B cell (primary cell): ENCODE measurements around the gene SLC17A1. TPM values are rescaled to one million over a fixed set of nuclear protein-coding genes. Genes with fewer than 3 reads are reported as not detected.

Experiments
- ATAC-seq: fragments of 200-7000 bp; cut with Tn5 transposase; one replicate; pipeline ENCODE4 v1.10.0; 2021; ENCODE audit warnings: low read depth, mild to moderate bottlenecking, moderate number of reproducible peaks, moderate library complexity
- CTCF ChIA-PET: fragments of 350-600 bp; sonication (Branson Sonifier 250); formaldehyde crosslinking; loops from one replicate; lab custom pipeline; 2021; ENCODE audit warnings: antibody characterized with exemption, inconsistent platforms; lab: Charles Lee
- POLR2A ChIA-PET: fragments of 350-600 bp; sonication (Branson Sonifier 250); formaldehyde crosslinking; loops from one replicate; lab custom pipeline; 2021; ENCODE audit warnings: antibody characterized with exemption; lab: Charles Lee
- DNase-seq: peaks from one replicate; pipeline ENCODE4 v3.0.0; 2013
- H2AFZ ChIP-seq: 2 replicates; pipeline ENCODE4 v1.6.1; 2012; ENCODE audit warnings: mild to moderate bottlenecking, low read depth, low read length; ENCODE audit not compliant: insufficient read depth, poor library complexity, severe bottlenecking
- H3K27ac ChIP-seq, 2 donors: 1 replicate in 1 of 2; 2 replicates in 1 of 2; pipeline ENCODE4 v1.5.1; 2012 to 2013; ENCODE audit warnings: low read length in 2 of 2, mild to moderate bottlenecking in 2 of 2, moderate library complexity in 1 of 2
- H3K27me3 ChIP-seq, 4 experiments: fragments of 200-600 bp in 1 of 4; sonication (generic) in 1 of 4; replicated peaks in 1 of 4; 1 replicate in 2 of 4; 2 replicates in 2 of 4; pipeline versions ENCODE4 v1.6.1 to v1.7.0; 2013 to 2016; ENCODE audit warnings: low read length in 3 of 4, mild to moderate bottlenecking in 2 of 4, mixed read lengths in 1 of 4, moderate library complexity in 1 of 4; ENCODE audit not compliant: insufficient read depth in 4 of 4, control insufficient read depth in 3 of 4; ENCODE audit errors: control extremely low read depth in 1 of 4
- H3K36me3 ChIP-seq, 2 experiments: replicated peaks in 1 of 2; 1 replicate in 1 of 2; 2 replicates in 1 of 2; pipeline versions ENCODE4 v1.6.1 to v1.7.1; 2013; ENCODE audit warnings: low read length in 1 of 2; ENCODE audit not compliant: insufficient read depth in 2 of 2, control insufficient read depth in 1 of 2; ENCODE audit errors: control extremely low read depth in 1 of 2, extremely low read depth in 1 of 2
- H3K4me1 ChIP-seq, 2 donors: fragments of 200-600 bp in 1 of 2; sonication (generic) in 1 of 2; 1 replicate in 1 of 2; 2 replicates in 1 of 2; pipeline versions ENCODE4 v1.5.1 to v1.6.1; 2013 to 2017; ENCODE audit warnings: low read length in 2 of 2; ENCODE audit not compliant: control insufficient read depth in 2 of 2, insufficient read depth in 2 of 2
- H3K4me2 ChIP-seq: replicated peaks from 2 replicates; pipeline ENCODE3; 2012; ENCODE audit warnings: mild to moderate bottlenecking, low read depth, low read length; ENCODE audit not compliant: poor library complexity, severe bottlenecking
- H3K4me3 ChIP-seq, 5 experiments: fragments of 200-600 bp in 1 of 5; sonication (generic) in 1 of 5; 1 replicate in 3 of 5; 2 replicates in 2 of 5; pipeline versions ENCODE4 v1.5.1 to v1.7.0; 2011 to 2016; ENCODE audit warnings: low read length in 4 of 5, mild to moderate bottlenecking in 4 of 5, low read depth in 2 of 5, control low read depth in 1 of 5, moderate library complexity in 1 of 5; ENCODE audit not compliant: insufficient read depth in 1 of 5; ENCODE audit errors: control extremely low read depth in 1 of 5, extremely low read depth in 1 of 5
- H3K79me2 ChIP-seq: fragments of 200-600 bp; sonication (generic); one replicate; pipeline ENCODE4 v1.6.0; 2016; ENCODE audit warnings: low read length; ENCODE audit not compliant: control insufficient read depth, insufficient read depth
- H3K9ac ChIP-seq: fragments of 200-600 bp; sonication (generic); 2 replicates; pipeline ENCODE4 v1.6.1; 2017; ENCODE audit warnings: mild to moderate bottlenecking, low read length, moderate library complexity
- H3K9me3 ChIP-seq, 3 donors: one replicate each; pipeline versions ENCODE4 v1.6.1 to v1.7.1; 2013; ENCODE audit warnings: low read length in 2 of 3; ENCODE audit not compliant: control insufficient read depth in 2 of 3, insufficient read depth in 1 of 3; ENCODE audit errors: control extremely low read depth in 1 of 3
- H4K20me1 ChIP-seq: 2 replicates; pipeline ENCODE4 v1.6.0; 2012; ENCODE audit warnings: mild to moderate bottlenecking, low read length; ENCODE audit not compliant: insufficient read depth, control insufficient read depth, poor library complexity, severe bottlenecking
- H3K27ac Mint-ChIP-seq: one replicate; pipeline ENCODE4 v1.8.0; 2021; ENCODE audit warnings: mixed read lengths
- H3K27me3 Mint-ChIP-seq: one replicate; pipeline ENCODE4 v1.8.0; 2021; ENCODE audit warnings: mixed read lengths
- H3K4me1 Mint-ChIP-seq: one replicate; pipeline ENCODE4 v1.8.0; 2021; ENCODE audit warnings: mixed read lengths
- H3K4me3 Mint-ChIP-seq: one replicate; pipeline ENCODE4 v1.8.0; 2021; ENCODE audit warnings: mixed read lengths
- H3K9me3 Mint-ChIP-seq: one replicate; pipeline ENCODE4 v1.8.0; 2022; ENCODE audit warnings: mixed read lengths; ENCODE audit not compliant: insufficient read depth
- EZH2 ChIP-seq: IDR thresholded peaks from 2 replicates; pipeline ENCODE4 v1.6.1; 2012; ENCODE audit warnings: borderline replicate concordance, low read depth, mild to moderate bottlenecking, moderate library complexity, low read length; ENCODE audit not compliant: insufficient read depth, poor library complexity, severe bottlenecking
- WGBS: methylation state at CpG from one replicate; pipeline ENCODE4 v1.1.5; 2013; ENCODE audit warnings: missing lambda C conversion rate; ENCODE audit not compliant: insufficient coverage; 5-methylcytosine and 5-hydroxymethylcytosine counted together
- intact Hi-C: fragments of 100-400 bp; cut with micrococcal nuclease; formaldehyde crosslinking; loops from one replicate; pipeline ENCODE4 v1.10.0; 2022
- polyA plus RNA-seq: library from polyadenylated mRNA; depleted of rRNA; stranded (reverse); fragments of >200 nt; gene quantifications from 2 replicates; pipeline ENCODE4 v1.2.3, GENCODE V29; 2012
- total RNA-seq, 2 donors: library from RNA; stranded (reverse); fragments of 120-200 nt in 1 of 2; gene quantifications; 1 replicate in 1 of 2; 2 replicates in 1 of 2; pipeline versions ENCODE4 v1.2.3 to v1.2.4, GENCODE V29; 2013 to 2022
- TF ChIP-seq, protein P1 (sequence below): fragments of 200-600 bp; IDR thresholded peaks from one replicate; pipeline ENCODE4 v1.8.0; 2022; ENCODE audit warnings: antibody characterized with exemption, mild to moderate bottlenecking

Gene SLC17A1
- total and polyA plus RNA-seq, 2 donors (not counting 1 experiment from before 2014, with no cell fraction given) = not detected

DNA sequence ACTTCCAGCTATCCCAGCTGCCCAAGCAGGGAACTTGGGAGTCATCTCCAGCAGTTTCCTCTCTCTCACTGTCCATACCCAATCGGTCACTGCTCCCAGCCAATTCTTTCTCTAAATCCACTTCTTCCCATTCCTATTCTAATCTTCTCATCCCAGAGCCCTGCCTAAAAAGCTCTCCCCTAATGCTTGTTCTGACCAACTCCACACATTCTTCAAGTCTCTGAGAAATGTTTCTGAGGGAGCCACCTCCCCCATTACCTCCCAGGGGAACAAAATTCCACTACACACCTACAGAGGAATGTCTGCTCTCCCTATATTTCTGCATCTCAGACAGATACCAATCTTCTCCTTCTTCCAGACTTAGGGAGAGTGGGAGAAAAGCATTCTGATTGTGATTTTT lies 63.3 kb downstream of the SLC17A1 start:
- intact Hi-C loops = no loop called here
- POLR2A ChIA-PET = no interaction called here

DNA sequence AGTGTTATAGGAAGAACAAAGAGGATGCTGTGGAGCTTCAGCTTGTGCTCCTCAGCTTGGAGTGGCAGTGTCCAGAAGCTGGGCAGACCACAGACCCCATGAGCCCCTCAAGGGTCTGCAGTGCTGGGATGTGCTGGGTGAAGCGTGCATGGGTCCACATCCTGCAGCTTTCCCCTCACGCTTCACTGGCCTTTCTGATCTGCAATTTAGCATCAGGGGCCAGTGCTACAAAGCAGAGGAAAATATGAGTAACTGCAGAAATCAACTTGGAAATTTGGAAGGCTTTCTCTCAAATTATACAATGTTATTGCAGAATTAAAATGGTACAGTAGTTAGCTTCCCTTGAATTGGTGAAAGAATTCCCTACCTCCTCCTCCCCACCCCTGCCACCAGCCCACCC lies 67.2 kb downstream of the SLC17A1 start:
- peaks cover 0 to 3% (median 2%) of the 10 kb centered on the region in 4 experiments for H3K27me3 ChIP-seq
- DNase-seq (no peak), ATAC-seq (no peak)
- H3K9ac ChIP-seq = no peak overlapping the region
- ChIA-PET CTCF (no interaction called here), POLR2A (no interaction called here)
- H3K27me3 Mint-ChIP-seq = peaks cover 42% of the 10 kb centered on the region
- H3K79me2 ChIP-seq = no peaks in the 10 kb centered on the region
- no peaks in the 10 kb centered on the region for H4K20me1 ChIP-seq
- no peak overlapping the region for H3K4me2 ChIP-seq
- intact Hi-C loops = no loop called here
- no peak overlapping the region for H2AFZ ChIP-seq
- H3K36me3 ChIP-seq = no peaks in the 10 kb centered on the region
- H3K27ac ChIP-seq = no peak overlapping the region
- no peaks in the 10 kb centered on the region for H3K4me1 Mint-ChIP-seq
- WGBS = 81% methylated on average over 2 of the region's 2 CpGs
- TF ChIP-seq, protein P1, sequence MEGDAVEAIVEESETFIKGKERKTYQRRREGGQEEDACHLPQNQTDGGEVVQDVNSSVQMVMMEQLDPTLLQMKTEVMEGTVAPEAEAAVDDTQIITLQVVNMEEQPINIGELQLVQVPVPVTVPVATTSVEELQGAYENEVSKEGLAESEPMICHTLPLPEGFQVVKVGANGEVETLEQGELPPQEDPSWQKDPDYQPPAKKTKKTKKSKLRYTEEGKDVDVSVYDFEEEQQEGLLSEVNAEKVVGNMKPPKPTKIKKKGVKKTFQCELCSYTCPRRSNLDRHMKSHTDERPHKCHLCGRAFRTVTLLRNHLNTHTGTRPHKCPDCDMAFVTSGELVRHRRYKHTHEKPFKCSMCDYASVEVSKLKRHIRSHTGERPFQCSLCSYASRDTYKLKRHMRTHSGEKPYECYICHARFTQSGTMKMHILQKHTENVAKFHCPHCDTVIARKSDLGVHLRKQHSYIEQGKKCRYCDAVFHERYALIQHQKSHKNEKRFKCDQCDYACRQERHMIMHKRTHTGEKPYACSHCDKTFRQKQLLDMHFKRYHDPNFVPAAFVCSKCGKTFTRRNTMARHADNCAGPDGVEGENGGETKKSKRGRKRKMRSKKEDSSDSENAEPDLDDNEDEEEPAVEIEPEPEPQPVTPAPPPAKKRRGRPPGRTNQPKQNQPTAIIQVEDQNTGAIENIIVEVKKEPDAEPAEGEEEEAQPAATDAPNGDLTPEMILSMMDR = no peak
- no peak for TF ChIP-seq EZH2
- no peaks in the 10 kb centered on the region for H3K9me3 ChIP-seq
- H3K4me1 ChIP-seq = no peaks in the 10 kb centered on the region
- no peak overlapping the region for H3K27ac Mint-ChIP-seq
- H3K9me3 Mint-ChIP-seq = no peaks in the 10 kb centered on the region
- no peak overlapping the region for H3K4me3 Mint-ChIP-seq
- H3K4me3 ChIP-seq = no peak overlapping the region

More for the DNA sequence above, 63.3 kb downstream of the SLC17A1 start:
- TF ChIP-seq, protein P1 = no peak
- no peak for TF ChIP-seq EZH2
- 80% methylated on average over 1 of the region's 1 CpG for WGBS
- H3K27me3 ChIP-seq = peaks cover 0 to 6% (median 0%) of the 10 kb centered on the region in 4 experiments
- no peaks in the 10 kb centered on the region for H4K20me1 ChIP-seq
- no peak overlapping the region for H3K4me3 ChIP-seq
- no peaks in the 10 kb centered on the region for H3K36me3 ChIP-seq
- no peaks in the 10 kb centered on the region for H3K9me3 ChIP-seq
- H2AFZ ChIP-seq = no peak overlapping the region
- H3K27ac Mint-ChIP-seq = no peak overlapping the region
- CTCF ChIA-PET = no interaction called here
- no peak overlapping the region for H3K4me2 ChIP-seq
- H3K27ac ChIP-seq = no peak overlapping the region
- H3K9me3 Mint-ChIP-seq = no peaks in the 10 kb centered on the region
- ATAC-seq (no peak), DNase-seq (no peak)
- H3K4me1 Mint-ChIP-seq = no peaks in the 10 kb centered on the region
- H3K4me1 ChIP-seq = no peaks in the 10 kb centered on the region
- H3K9ac ChIP-seq = no peak overlapping the region
- peaks cover 38% of the 10 kb centered on the region for H3K27me3 Mint-ChIP-seq
- H3K79me2 ChIP-seq = no peaks in the 10 kb centered on the region
- no peak overlapping the region for H3K4me3 Mint-ChIP-seq
